ENCODE measurements around the gene PCGF3. TPM values are rescaled to one million over a fixed set of nuclear protein-coding genes. Genes with fewer than 3 reads are reported as not detected.

The PCGF3 gene
- polyA plus RNA-seq, 3 donors from 2014 or later: 6.5 to 7.5 (median 6.6) TPM

DNA sequence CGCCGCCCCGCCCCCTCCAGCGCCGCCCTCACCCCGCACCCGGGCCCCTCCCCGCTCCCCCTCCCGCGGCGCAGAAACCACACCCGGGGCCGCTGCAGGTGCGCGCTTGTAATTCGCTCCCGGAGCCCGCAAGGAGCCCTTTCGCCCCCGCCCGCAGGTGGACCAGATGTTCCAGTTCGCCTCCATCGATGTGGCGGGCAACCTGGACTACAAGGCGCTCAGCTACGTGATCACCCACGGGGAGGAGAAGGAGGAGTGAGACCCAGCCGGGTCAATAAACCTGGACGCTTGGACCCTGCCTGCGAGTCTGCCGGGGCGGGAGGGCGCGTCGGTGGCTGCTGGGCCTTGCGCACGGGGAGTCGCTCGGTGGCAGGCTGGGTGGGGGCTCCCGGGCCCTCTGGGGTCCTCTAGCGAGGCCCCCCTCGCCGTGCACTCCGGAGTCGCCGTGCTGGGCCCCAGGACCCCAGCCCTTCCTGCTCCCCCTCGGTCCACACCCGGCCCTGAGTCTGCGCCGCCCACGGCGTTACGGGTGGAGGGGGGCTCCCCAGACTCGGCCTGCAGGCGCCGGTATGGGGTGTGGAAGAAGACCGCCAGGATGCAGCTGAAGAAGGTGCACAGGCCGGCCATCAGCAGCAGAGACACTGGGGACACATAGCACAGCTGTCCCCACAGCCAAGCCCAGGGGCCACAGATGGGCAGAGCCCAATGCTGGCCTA, 23.7 kb upstream of the PCGF3 start:
- H3K27ac Mint-ChIP-seq: peak overlapping the region in 2 of 6 donors; percentile 49 to 55

DNA sequence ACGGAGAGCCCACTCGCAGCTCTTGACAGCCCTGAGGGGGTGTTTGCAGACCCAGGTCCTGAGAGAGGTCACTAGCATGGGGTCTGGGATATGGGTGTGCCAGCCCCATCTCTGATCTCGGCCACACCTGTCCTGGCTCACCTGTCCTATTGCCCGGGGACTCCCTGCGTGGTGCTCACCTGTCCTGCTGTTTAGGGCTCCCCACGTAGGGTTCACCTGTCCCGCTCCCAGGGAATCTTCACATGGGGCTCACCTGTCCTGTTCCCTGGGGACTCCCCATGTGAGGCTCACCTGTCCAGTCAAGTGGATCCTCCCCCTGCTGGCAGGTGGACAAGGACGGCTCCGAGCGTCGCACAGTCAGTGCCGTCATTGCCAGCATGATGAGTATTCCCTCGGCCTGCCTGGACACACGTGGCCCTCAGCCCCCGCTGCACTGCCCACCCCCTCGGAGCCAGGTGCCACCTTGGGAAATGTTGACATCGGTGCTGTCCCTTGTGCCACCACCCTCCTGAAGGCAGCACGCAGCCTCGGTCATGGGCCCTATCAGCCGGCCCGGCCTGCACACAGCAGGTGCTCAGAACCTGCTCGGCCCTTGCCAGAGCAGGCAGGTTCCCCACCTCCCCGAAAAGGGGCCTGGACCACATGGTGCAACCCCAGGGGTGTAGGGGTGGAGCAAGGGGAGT, 23.0 kb upstream of the PCGF3 start:
- no peak for DNase-seq
- Mint-ChIP-seq H3K4me3 (peak overlapping the region in 2 of 5 donors; percentile 27 to 39), H3K27me3 (ENCODE audit: low read depth in 3 of 3) (peaks cover 5 to 8% (median 7%) of the 10 kb centered on the region in 3 donors), H3K36me3 (no peaks in the 10 kb centered on the region), H3K4me1 (peaks cover 15 to 16% of the 10 kb centered on the region in 2 donors), H3K27ac (peak overlapping the region in 1 of 6 donors; percentile 55), H3K9me3 (no peaks in the 10 kb centered on the region)

More for the DNA sequence above, 23.7 kb upstream of the PCGF3 start:
- Mint-ChIP-seq H3K27me3 (ENCODE audit: low read depth in 3 of 3) (peaks cover 5 to 8% (median 7%) of the 10 kb centered on the region in 3 donors), H3K9me3 (no peaks in the 10 kb centered on the region), H3K4me3 (no peak overlapping the region), H3K4me1 (peaks cover 15% of the 10 kb centered on the region in 2 donors), H3K36me3 (no peaks in the 10 kb centered on the region)
- peak in 2 of 3 donors; percentile 32 to 36 for DNase-seq

DNA sequence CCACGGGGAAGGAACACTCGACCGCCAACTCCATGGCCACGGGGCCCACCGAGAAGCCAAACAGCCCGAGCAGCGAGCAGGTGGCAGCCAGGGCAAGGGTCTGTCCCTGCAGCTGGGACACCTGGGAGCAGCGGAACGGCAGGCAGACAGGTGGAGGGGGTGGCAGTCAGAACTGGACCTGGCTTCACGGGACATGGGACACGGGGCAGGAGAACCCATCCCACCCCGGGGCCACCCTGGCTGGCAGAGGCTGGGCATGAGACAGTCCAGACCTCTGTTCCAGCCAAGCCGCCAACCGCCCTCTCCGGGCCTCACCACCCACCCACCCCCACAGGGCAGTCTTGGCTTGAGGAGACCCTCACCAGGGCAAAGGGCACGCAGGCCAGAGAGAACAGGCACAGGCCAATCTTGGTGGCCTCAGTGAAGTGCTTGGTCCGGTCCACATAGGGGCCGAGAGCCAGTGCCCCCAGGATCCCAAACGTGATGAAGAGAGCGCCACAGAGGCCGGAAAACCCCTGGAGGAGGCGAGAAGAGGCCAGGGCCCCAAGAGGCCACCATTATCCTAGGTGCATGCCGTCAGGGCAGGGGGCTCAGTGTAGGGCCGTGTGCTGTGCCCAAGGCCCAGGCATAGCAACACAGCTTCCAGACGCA, 22.3 kb upstream of the PCGF3 start:
- no peaks in the 10 kb centered on the region for H3K36me3 Mint-ChIP-seq
- H3K4me3 Mint-ChIP-seq: no peak overlapping the region
- H3K9me3 Mint-ChIP-seq: no peaks in the 10 kb centered on the region
- H3K4me1 Mint-ChIP-seq: peaks cover 15 to 18% of the 10 kb centered on the region in 2 donors
- H3K27me3 Mint-ChIP-seq (ENCODE audit: low read depth in 3 of 3): peaks cover 2 to 8% (median 7%) of the 10 kb centered on the region in 3 donors
- peak overlapping the region in 3 of 6 donors; percentile 29 to 72 (median 61) for H3K27ac Mint-ChIP-seq
- no peak for DNase-seq

DNA sequence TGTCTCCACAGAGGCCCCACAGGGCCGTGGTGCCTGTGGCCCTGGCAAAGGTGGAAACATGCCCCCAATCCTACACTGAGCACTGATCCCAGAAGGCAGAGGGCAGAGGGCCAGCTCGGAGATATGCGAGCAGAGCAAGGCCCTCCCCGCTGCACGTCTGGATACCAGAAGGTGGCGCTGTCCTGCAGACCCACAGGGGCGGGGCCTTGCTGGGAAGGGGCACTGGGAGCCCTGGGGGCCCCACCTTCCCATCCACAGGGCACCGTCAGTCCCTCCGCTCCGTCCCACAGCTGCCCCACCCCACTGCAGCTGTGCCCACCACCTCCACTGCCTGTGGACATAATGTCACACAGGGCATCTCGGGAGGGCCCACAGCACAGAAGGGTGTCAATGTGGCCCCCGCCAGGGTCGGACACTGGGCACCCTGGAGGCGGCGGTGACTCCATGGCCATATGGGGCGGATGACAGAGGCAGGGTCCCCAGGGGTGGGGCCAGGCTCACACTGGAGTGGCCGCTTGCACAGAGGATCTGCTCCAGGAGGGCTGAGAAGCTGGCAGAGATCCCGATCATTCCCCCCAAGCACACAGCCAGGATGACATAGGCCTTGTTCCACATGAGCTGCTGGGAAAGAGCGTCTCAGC, 21.5 kb upstream of the PCGF3 start:
- Mint-ChIP-seq H3K27me3 (ENCODE audit: low read depth in 3 of 3) (peaks cover 2 to 8% (median 7%) of the 10 kb centered on the region in 3 donors), H3K4me3 (no peak overlapping the region), H3K9me3 (no peaks in the 10 kb centered on the region), H3K36me3 (no peaks in the 10 kb centered on the region), H3K4me1 (peaks cover 15 to 18% of the 10 kb centered on the region in 2 donors), H3K27ac (peak overlapping the region in 4 of 6 donors; percentile 21 to 72 (median 45))
- DNase-seq: peak in 2 of 3 donors; percentile 35 to 40

DNA sequence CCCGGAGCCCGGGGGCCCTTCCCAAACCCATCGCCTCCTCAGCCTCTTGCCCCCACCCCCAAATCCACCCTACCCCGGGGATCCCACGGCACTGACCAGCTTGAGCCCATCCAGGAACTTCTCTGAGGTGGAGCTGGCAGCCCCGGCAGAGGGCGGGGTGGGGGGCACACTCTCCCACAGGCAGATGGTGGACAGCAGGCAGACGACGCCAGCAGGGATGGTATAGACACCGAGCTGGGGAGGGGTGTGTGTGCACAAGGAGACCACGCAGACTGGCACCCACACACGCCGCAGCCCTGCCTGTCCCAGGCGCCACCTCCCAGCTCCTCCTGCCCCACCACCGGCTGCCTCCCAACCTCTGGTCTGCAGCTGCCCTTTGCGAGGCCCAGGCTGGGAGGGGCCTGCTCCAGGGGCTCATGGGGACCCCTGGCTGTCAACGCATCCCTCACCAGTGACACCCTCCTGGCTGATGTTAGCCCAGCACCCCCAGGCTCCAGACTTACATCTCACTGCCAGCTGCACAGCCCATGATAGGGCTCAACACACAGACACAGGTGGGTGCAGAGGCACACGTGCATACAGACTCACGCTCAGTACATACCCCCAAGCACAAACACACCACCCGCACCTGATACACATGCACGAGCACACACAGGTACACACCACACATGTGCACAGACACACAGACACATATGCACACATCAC, 20.9 kb upstream of the PCGF3 start:
- DNase-seq: no peak
- peak overlapping the region in 2 of 6 donors; percentile 0 to 26 for H3K27ac Mint-ChIP-seq
- no peaks in the 10 kb centered on the region for H3K36me3 Mint-ChIP-seq
- H3K4me1 Mint-ChIP-seq: peaks cover 20 to 23% of the 10 kb centered on the region in 2 donors
- H3K27me3 Mint-ChIP-seq (ENCODE audit: low read depth in 3 of 3): peaks cover 2 to 8% (median 7%) of the 10 kb centered on the region in 3 donors
- no peaks in the 10 kb centered on the region for H3K9me3 Mint-ChIP-seq
- peak overlapping the region in 1 of 5 donors; percentile 0 for H3K4me3 Mint-ChIP-seq

DNA sequence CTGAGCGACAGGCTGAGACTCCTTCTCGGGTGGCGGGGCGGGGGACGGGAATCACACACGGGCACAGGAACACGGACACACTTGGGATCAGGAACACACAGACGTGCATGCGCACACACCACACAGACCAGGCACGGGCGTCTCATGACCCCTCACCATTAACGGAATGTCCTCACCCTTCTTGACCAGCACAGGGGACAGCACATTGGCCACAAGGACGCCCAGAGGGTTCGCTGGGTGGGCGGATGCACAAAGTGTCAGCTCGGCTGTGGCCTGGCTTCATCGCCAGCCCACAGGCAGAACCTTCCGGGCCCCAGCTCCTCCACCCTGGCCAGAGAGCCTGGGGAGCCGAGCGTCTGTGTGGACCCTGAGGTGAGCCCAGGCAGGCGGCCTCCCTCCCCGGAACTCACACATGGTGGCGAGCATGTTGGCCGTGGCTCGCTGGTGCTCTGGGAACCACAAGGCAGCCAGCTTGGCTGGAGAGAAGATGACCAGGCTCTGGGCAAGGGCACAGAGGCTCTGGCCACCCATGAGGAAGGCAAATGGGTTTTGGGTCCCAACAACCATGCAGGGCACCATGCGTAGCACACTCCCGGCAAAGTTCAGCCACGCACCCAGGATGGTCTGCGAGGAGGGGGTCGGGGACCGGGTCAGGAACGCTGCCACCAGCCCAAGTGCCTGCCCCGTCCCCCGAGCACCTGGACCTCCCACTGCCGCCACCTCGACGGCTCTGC, 19.8 kb upstream of the PCGF3 start:
- H3K4me3 Mint-ChIP-seq: no peak overlapping the region
- no peak for DNase-seq
- peaks cover 0 to 8% (median 2%) of the 10 kb centered on the region in 3 donors for H3K27me3 Mint-ChIP-seq (ENCODE audit: low read depth in 3 of 3)
- H3K9me3 Mint-ChIP-seq: no peaks in the 10 kb centered on the region
- peak overlapping the region in 1 of 6 donors; percentile 26 for H3K27ac Mint-ChIP-seq
- H3K36me3 Mint-ChIP-seq: no peaks in the 10 kb centered on the region
- peaks cover 17 to 19% of the 10 kb centered on the region in 2 donors for H3K4me1 Mint-ChIP-seq

DNA sequence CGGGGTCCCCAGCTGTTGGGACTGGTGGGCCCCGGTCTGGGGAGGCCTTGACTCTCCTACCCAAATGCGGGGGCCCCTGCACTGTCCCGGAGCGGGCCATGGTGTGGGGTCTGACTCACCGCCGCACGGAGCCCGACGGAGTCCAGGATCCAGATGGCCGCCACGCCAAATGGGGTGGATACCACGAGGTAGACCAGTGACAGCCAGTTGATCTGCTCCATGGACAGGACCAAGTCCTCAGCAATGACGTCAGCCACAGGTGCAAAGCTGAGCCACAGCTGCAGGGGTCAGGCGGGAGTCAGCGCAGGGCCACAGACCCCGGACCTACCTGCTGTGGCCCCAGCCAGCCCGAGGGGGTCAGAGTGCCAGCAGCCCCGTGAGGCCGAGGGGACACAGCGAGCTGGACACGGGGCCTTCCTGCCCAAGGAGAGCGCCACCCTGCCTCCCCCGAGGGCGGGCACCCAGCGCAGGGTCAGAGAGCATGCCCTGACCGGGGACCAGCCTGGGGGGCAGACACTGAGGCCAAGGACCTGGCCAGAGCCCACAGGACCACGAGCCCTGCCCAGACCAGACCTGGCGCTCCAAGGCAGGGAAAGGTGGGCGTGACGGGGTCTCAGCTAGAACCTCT, 19.1 kb upstream of the PCGF3 start:
- H3K27me3 Mint-ChIP-seq (ENCODE audit: low read depth in 3 of 3): peaks cover 0 to 4% (median 2%) of the 10 kb centered on the region in 3 donors
- no peak overlapping the region for H3K27ac Mint-ChIP-seq
- DNase-seq: no peak
- no peak overlapping the region for H3K4me3 Mint-ChIP-seq
- no peaks in the 10 kb centered on the region for H3K9me3 Mint-ChIP-seq
- peaks cover 15 to 19% of the 10 kb centered on the region in 2 donors for H3K4me1 Mint-ChIP-seq
- no peaks in the 10 kb centered on the region for H3K36me3 Mint-ChIP-seq

DNA sequence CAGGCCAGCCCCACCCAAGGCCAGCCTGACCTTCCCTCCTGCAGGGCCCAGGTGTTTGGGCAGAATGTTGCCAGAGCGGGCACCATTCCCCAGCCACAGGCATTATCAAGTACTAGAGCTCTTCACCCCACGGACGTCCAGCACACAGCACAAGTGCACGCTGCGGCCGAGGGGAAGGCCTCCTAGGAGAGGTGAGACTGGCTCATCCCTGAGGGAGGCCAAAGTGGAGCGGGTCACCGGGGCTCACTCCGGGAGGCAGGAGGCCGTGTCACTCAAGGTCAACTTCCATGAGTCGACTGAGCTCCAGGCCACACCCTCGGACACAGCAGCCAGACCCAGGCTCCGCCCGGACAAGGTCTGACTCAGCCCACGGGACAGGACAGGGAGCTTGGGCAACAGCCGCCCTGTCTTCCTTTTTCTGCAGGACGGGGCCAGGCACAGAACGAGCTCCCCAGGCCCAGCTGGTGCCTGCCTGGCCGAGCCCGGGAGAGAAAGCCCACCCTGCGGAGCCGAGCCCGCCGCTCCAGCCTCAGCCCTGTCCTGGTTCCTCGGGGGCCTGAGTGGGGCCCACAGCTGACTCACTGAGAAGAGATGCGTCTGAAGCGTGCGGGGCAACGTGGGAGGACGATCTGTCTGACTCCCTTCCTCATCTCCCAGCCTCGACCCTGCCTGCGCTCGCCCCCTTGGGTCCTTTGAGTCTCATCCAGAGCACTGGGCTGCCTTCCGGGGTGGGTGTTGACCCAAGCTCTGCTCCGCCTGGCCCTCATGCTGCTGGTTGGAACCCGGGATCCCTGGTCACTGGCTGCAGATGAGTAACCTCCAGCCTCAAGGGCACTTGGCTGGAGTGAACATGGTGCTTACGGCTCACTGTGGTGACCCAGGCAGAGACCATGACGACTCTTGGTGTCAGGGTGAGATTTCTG, 18.3 kb upstream of the PCGF3 start:
- H3K27me3 Mint-ChIP-seq (ENCODE audit: low read depth in 3 of 3): peaks cover 0 to 4% (median 2%) of the 10 kb centered on the region in 3 donors
- DNase-seq: no peak
- H3K27ac Mint-ChIP-seq: no peak overlapping the region
- H3K4me1 Mint-ChIP-seq: peaks cover 15 to 19% of the 10 kb centered on the region in 2 donors
- no peaks in the 10 kb centered on the region for H3K9me3 Mint-ChIP-seq
- H3K4me3 Mint-ChIP-seq: peak overlapping the region; percentile 21 to 47 (median 38)
- H3K36me3 Mint-ChIP-seq: no peaks in the 10 kb centered on the region

DNA sequence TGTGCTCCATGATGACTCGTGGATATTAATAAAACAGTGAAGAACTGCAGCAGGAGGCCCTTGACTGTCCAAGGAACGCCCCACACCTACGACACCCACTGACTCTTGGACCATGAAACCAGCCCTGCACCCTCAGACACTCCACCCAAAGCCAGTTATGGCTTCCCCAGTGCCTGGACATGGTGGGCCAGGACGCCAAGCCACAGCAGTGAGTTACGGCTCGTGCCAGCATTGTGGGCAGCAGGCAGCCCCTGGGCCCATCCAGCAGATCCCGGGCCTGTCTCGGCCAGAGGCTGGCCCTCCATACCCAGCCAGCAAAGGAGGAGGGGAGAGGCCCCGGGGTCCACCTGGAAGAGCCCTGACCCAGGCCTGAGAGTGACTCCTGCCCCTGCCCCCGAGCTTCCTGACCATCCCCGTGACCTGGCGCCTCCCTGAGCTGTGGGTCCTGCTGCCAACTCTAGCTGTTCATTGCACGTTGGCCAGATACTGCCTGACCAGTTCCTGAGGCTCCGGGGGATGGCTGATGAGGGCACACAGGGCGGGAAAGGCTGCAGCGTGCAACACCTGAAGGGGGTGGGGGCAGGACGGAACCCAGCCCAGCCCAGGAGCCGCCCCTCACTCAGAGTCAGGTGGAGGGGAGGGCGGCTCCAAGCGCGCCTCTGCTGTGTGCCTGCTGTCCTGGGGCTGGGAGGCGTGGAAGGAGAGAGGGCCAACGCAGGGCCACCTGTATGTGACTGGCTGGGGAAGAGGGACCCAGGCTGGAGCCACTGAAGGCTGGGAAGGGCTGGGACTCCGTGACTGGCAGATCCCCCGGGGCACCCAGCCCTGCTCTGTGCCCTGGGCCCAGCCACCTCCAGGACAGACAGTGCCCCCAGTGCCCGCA, 17.4 kb upstream of the PCGF3 start:
- H3K36me3 Mint-ChIP-seq: no peaks in the 10 kb centered on the region
- peaks cover 0 to 4% (median 0%) of the 10 kb centered on the region in 3 donors for H3K27me3 Mint-ChIP-seq (ENCODE audit: low read depth in 3 of 3)
- peak overlapping the region; percentile 32 to 66 (median 48) for H3K4me3 Mint-ChIP-seq
- H3K9me3 Mint-ChIP-seq: no peaks in the 10 kb centered on the region
- DNase-seq: no peak
- peaks cover 15 to 19% of the 10 kb centered on the region in 2 donors for H3K4me1 Mint-ChIP-seq
- peak overlapping the region in 3 of 6 donors; percentile 30 to 64 (median 34) for H3K27ac Mint-ChIP-seq

DNA sequence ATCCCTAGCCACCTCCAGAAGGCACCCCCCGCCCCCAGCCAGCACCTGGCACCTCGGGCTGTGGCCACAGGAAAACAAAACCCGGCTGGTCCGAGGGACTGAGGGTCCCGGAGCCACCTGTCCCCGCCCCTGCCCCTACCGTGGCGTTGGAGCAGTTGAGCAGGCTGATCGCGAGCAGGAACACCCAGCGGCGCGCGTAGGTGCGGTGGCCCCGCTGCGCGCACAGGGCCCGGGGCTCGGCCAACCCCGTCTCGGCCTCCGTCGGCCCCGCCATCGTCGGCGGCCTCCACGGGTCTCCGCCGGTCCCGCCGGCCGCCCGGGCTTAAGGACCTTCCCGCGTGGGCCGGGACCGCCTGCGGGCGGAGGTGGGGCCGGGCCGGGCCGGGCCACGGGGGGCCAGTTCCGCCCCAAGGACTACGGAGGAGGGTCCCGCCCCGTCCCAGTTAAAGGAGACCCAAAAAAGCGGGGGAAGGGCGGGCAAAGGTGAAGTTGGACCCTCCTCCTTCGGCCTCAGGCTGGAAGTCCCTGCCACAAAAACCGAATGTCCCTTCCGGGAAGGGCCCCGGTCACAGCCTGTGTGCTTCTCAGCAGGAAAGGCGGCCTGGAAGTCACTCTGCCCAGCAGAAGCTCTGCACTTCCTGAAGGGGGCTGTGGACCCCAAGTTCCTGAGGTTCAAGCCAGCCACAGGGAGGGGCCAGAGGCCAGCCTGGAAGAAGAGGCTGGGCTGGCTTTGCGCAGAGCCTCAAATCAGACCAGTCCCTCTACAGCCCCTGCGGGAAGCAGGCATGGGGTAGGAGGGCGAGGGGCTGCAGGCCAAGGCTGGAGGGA, 16.6 kb upstream of the PCGF3 start, which contains the start of gene SLC49A3:
Gene SLC49A3 (minus strand): TSS at position 298 of the 828 bp plus-strand sequence. CDS start 24 bp downstream, at position 274.
- Mint-ChIP-seq H3K9me3 (no peaks in the 10 kb centered on the region), H3K4me3 (peak within 1 kb of the TSS; percentile 35 to 68 (median 48)), H3K4me1 (peaks cover 15 to 17% of the 10 kb centered on the region in 2 donors), H3K27me3 (ENCODE audit: low read depth in 3 of 3) (peaks cover 0 to 4% (median 3%) of the 10 kb centered on the region in 3 donors), H3K27ac (peak within 1 kb of the TSS in 4 of 6 donors; percentile 30 to 64 (median 44)), H3K36me3 (no peaks in the 10 kb centered on the region)
- peak in 2 of 3 donors; percentile 35 to 41 for DNase-seq
